ENCODE results near the gene ZNF215.

Gene ZNF215

GRCh38 chr11:6991227-6991626, 65.0 kb downstream of the ZNF215 start:
- Histone ChIP-seq H3K27me3 (ENCODE audit: insufficient read depth, low read depth) (no peaks in the 10 kb centered on the region), H3K4me1 (ENCODE audit: low read depth, poor library complexity, severe bottlenecking) (no peaks in the 10 kb centered on the region), H3K4me3 (IDR thresholded peaks at IDR 0.05; ENCODE audit: insufficient read depth, low read depth, low read length) (no peak overlapping the region), H3K79me2 (ENCODE audit: insufficient read depth, low read depth) (no peaks in the 10 kb centered on the region), H2AFZ (ENCODE audit: low read depth) (no peak overlapping the region), H3K9ac (no peak overlapping the region), H4K20me1 (ENCODE audit: insufficient read depth) (no peaks in the 10 kb centered on the region), H3K36me3 (ENCODE audit: insufficient read depth) (no peaks in the 10 kb centered on the region), H3K27ac (no peak overlapping the region), H3K4me2 (no peak overlapping the region)
- TF ChIP-seq, protein P1, sequence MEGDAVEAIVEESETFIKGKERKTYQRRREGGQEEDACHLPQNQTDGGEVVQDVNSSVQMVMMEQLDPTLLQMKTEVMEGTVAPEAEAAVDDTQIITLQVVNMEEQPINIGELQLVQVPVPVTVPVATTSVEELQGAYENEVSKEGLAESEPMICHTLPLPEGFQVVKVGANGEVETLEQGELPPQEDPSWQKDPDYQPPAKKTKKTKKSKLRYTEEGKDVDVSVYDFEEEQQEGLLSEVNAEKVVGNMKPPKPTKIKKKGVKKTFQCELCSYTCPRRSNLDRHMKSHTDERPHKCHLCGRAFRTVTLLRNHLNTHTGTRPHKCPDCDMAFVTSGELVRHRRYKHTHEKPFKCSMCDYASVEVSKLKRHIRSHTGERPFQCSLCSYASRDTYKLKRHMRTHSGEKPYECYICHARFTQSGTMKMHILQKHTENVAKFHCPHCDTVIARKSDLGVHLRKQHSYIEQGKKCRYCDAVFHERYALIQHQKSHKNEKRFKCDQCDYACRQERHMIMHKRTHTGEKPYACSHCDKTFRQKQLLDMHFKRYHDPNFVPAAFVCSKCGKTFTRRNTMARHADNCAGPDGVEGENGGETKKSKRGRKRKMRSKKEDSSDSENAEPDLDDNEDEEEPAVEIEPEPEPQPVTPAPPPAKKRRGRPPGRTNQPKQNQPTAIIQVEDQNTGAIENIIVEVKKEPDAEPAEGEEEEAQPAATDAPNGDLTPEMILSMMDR (conservative IDR thresholded peaks at IDR 0.05; ENCODE audit: low read depth, low read length), result no peak

DNA sequence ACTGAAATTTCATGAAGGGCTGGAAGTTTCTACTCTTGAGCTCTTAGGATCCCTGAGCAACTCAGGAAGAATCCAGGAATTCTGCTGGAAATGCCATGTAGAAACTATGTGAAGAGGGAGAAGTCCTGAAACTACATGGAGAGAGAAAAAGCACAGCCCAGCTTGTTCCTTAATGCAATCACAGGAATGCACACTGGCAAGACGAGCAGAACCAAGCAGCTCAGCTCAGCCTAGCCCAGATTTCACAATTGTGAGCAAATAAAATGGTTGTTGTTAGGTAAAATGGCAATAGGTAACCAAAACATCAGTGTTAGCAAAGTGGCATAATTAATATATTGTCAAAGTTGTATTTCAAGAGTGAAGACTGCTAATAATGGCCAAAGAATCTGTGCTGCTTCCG, 65.8 kb downstream of the ZNF215 start:
- Histone ChIP-seq H3K4me1 (ENCODE audit: low read depth, poor library complexity, severe bottlenecking) (no peaks in the 10 kb centered on the region), H3K27me3 (ENCODE audit: insufficient read depth, low read depth) (no peaks in the 10 kb centered on the region), H3K9ac (no peak overlapping the region), H3K4me2 (no peak overlapping the region), H3K27ac (no peak overlapping the region), H3K79me2 (ENCODE audit: insufficient read depth, low read depth) (no peaks in the 10 kb centered on the region), H2AFZ (ENCODE audit: low read depth) (no peak overlapping the region), H3K36me3 (ENCODE audit: insufficient read depth) (no peaks in the 10 kb centered on the region), H3K4me3 (IDR thresholded peaks at IDR 0.05; ENCODE audit: insufficient read depth, low read depth, low read length) (no peak overlapping the region), H4K20me1 (ENCODE audit: insufficient read depth) (no peaks in the 10 kb centered on the region)
- TF ChIP-seq, protein P1 (conservative IDR thresholded peaks at IDR 0.05; ENCODE audit: low read depth, low read length), result no peak

GRCh38 chr11:6992457-6993417, 66.5 kb downstream of the ZNF215 start:
- H3K9ac ChIP-seq, result no peak overlapping the region
- no peak overlapping the region for H3K27ac ChIP-seq
- H3K27me3 ChIP-seq (ENCODE audit: insufficient read depth, low read depth), result no peaks in the 10 kb centered on the region
- no peaks in the 10 kb centered on the region for H3K36me3 ChIP-seq (ENCODE audit: insufficient read depth)
- H3K4me1 ChIP-seq (ENCODE audit: low read depth, poor library complexity, severe bottlenecking), result no peaks in the 10 kb centered on the region
- TF ChIP-seq, protein P1 (conservative IDR thresholded peaks at IDR 0.05; ENCODE audit: low read depth, low read length), result no peak
- H3K4me2 ChIP-seq, result no peak overlapping the region
- H3K79me2 ChIP-seq (ENCODE audit: insufficient read depth, low read depth), result no peaks in the 10 kb centered on the region
- no peaks in the 10 kb centered on the region for H4K20me1 ChIP-seq (ENCODE audit: insufficient read depth)
- no peak overlapping the region for H3K4me3 ChIP-seq (IDR thresholded peaks at IDR 0.05; ENCODE audit: insufficient read depth, low read depth, low read length)
- H2AFZ ChIP-seq (ENCODE audit: low read depth), result no peak overlapping the region

DNA sequence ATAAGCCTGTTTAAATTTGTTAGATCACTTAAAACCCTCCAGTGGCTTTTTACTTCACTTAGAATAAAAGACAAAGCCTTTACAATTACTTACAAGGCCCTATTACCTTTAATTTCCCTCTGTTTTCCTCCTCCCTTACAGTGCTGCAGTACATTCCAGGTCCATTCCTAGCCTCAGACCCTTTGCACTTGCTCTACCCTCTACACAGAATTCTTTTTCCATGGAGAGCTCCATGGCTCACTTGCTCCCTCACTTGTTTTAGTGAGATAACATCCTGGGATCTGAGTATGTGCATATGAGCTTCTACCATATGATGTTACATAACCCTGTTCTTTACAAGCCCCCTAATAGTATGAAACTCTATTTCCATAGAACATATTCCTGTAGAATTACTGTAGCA, 69.5 kb downstream of the ZNF215 start:
- H3K27me3 ChIP-seq (ENCODE audit: insufficient read depth, low read depth), result no peaks in the 10 kb centered on the region
- H3K27ac ChIP-seq, result no peak overlapping the region
- no peak overlapping the region for H3K4me3 ChIP-seq (IDR thresholded peaks at IDR 0.05; ENCODE audit: insufficient read depth, low read depth, low read length)
- TF ChIP-seq, protein P1 (conservative IDR thresholded peaks at IDR 0.05; ENCODE audit: low read depth, low read length), result no peak
- H2AFZ ChIP-seq (ENCODE audit: low read depth), result no peak overlapping the region
- H3K9ac ChIP-seq, result no peak overlapping the region
- H4K20me1 ChIP-seq (ENCODE audit: insufficient read depth), result no peaks in the 10 kb centered on the region
- H3K4me2 ChIP-seq, result no peak overlapping the region
- no peaks in the 10 kb centered on the region for H3K36me3 ChIP-seq (ENCODE audit: insufficient read depth)
- H3K4me1 ChIP-seq (ENCODE audit: low read depth, poor library complexity, severe bottlenecking), result no peaks in the 10 kb centered on the region
- H3K79me2 ChIP-seq (ENCODE audit: insufficient read depth, low read depth), result no peaks in the 10 kb centered on the region

Data from KMS-11 (cell line).